IMR-90 (cell line): ENCODE measurements around the gene HSPG2. TPM values are rescaled to one million over a fixed set of nuclear protein-coding genes. Genes with fewer than 3 reads are reported as not detected.

Source experiments
- ATAC-seq: fragments of 200-7000 bp; cut with Tn5 transposase; 2 replicates; pipeline ENCODE4 v1.9.1; 2020; ENCODE audit warnings: low read depth, mild to moderate bottlenecking, moderate library complexity
- BruUV-seq: library from RNA; stranded (reverse); fragments of 400-500 nt; replicated peaks from 2 replicates; lab custom pipeline; 2021; lab: Mats Ljungman, UMichigan
- CTCF ChIA-PET: fragments of 300-600 bp; formaldehyde crosslinking; extraction: SDS; loops from one replicate; lab custom pipeline; 2021; ENCODE audit warnings: antibody characterized with exemption; lab: Yijun Ruan, JAX
- POLR2A ChIA-PET: fragments of 300-600 bp; sonication (Branson Sonifier 250); formaldehyde crosslinking; loops from one replicate; lab custom pipeline; 2022; ENCODE audit warnings: antibody characterized with exemption; ENCODE audit not compliant: unreplicated experiment; lab: Charles Lee
- DNase-seq: peaks from one replicate; pipeline ENCODE4 v3.0.0; 2013
- H2AFZ ChIP-seq: replicated peaks from 2 replicates; pipeline ENCODE3; 2013; ENCODE audit warnings: low read length, mild to moderate bottlenecking; ENCODE audit not compliant: poor library complexity
- H2AK5ac ChIP-seq: 2 replicates; pipeline ENCODE4 v1.6.1; 2013; ENCODE audit warnings: low read depth, low read length, inconsistent platforms
- H2AK9ac ChIP-seq: replicated peaks from 2 replicates; pipeline ENCODE3; 2013; ENCODE audit warnings: mild to moderate bottlenecking, low read depth, low read length, moderate library complexity; ENCODE audit not compliant: poor library complexity
- H2BK120ac ChIP-seq: 2 replicates; pipeline ENCODE4 v1.6.1; 2013; ENCODE audit warnings: low read depth, low read length, inconsistent platforms
- H2BK15ac ChIP-seq: 3 replicates; pipeline ENCODE4 v1.6.1; 2013; ENCODE audit warnings: low read depth, low read length, inconsistent platforms
- H2BK20ac ChIP-seq: 2 replicates; pipeline ENCODE4 v1.6.1; 2013; ENCODE audit warnings: low read depth, mild to moderate bottlenecking, inconsistent platforms, low read length, moderate library complexity
- H2BK5ac ChIP-seq: 2 replicates; pipeline ENCODE4 v1.6.1; 2013; ENCODE audit warnings: mild to moderate bottlenecking, low read depth, low read length, inconsistent platforms; ENCODE audit not compliant: poor library complexity, severe bottlenecking
- H3K14ac ChIP-seq: replicated peaks from 2 replicates; pipeline ENCODE4 v1.6.1; 2013; ENCODE audit warnings: low read depth, low read length, inconsistent platforms
- H3K18ac ChIP-seq: 2 replicates; pipeline ENCODE4 v1.6.1; 2013; ENCODE audit warnings: low read depth, low read length, control low read depth
- H3K23ac ChIP-seq: 2 replicates; pipeline ENCODE4 v1.6.1; 2013; ENCODE audit warnings: low read depth, low read length, inconsistent platforms
- H3K27ac ChIP-seq: 2 replicates; pipeline ENCODE4 v1.5.1; 2013; ENCODE audit warnings: mild to moderate bottlenecking, control low read depth, low read length; ENCODE audit not compliant: insufficient read depth
- H3K27me3 ChIP-seq: 2 replicates; pipeline ENCODE4 v1.6.1; 2013; ENCODE audit warnings: low read length; ENCODE audit not compliant: control insufficient read depth, insufficient read depth
- H3K36me3 ChIP-seq: 2 replicates; pipeline ENCODE4 v1.6.1; 2013; ENCODE audit warnings: low read length, mixed read lengths; ENCODE audit not compliant: control insufficient read depth, insufficient read depth
- H3K4ac ChIP-seq: 2 replicates; pipeline ENCODE4 v1.6.1; 2013; ENCODE audit warnings: low read depth, low read length, inconsistent platforms
- H3K4me1 ChIP-seq: 2 replicates; pipeline ENCODE4 v1.6.1; 2013; ENCODE audit warnings: low read length, mixed read lengths; ENCODE audit not compliant: control insufficient read depth, insufficient read depth
- H3K4me2 ChIP-seq: 2 replicates; pipeline ENCODE4 v1.6.1; 2013; ENCODE audit warnings: low read depth, mild to moderate bottlenecking, control low read depth, low read length, moderate library complexity
- H3K4me3 ChIP-seq: 2 replicates; pipeline ENCODE4 v1.5.1; 2013; ENCODE audit warnings: low read depth, mild to moderate bottlenecking, control low read depth, low read length, moderate library complexity; ENCODE audit not compliant: insufficient read depth
- H3K56ac ChIP-seq: 2 replicates; pipeline ENCODE4 v1.6.1; 2013; ENCODE audit warnings: low read length, inconsistent platforms; ENCODE audit not compliant: insufficient read depth; ENCODE audit errors: extremely low read depth
- H3K79me1 ChIP-seq, 2 experiments: 2 replicates each; pipeline ENCODE4 v1.6.1; 2013; ENCODE audit warnings: low read length in 2 of 2, inconsistent platforms in 1 of 2, low read depth in 1 of 2
- H3K9ac ChIP-seq: 2 replicates; pipeline ENCODE4 v1.6.1; 2013; ENCODE audit warnings: low read depth, low read length, control low read depth
- H3K9me1 ChIP-seq: 2 replicates; pipeline ENCODE4 v1.6.1; 2013; ENCODE audit warnings: low read length, inconsistent platforms; ENCODE audit not compliant: insufficient read depth
- H3K9me3 ChIP-seq: 2 replicates; pipeline ENCODE4 v1.6.1; 2013; ENCODE audit warnings: low read length; ENCODE audit not compliant: control insufficient read depth, insufficient read depth
- H4K20me1 ChIP-seq: 2 replicates; pipeline ENCODE4 v1.6.1; 2013; ENCODE audit warnings: low read length, inconsistent platforms; ENCODE audit not compliant: insufficient read depth
- H4K5ac ChIP-seq: 2 replicates; pipeline ENCODE4 v1.6.1; 2013; ENCODE audit warnings: mild to moderate bottlenecking, low read depth, low read length, control low read depth
- H4K8ac ChIP-seq, 2 experiments: 2 replicates each; pipeline ENCODE4 v1.6.1; 2013; ENCODE audit warnings: low read depth in 2 of 2, low read length in 2 of 2, control low read depth in 1 of 2, inconsistent platforms in 1 of 2
- H4K91ac ChIP-seq: 2 replicates; pipeline ENCODE4 v1.6.1; 2013; ENCODE audit warnings: low read depth, low read length, inconsistent platforms; ENCODE audit not compliant: insufficient read depth
- BHLHE40 ChIP-seq: fragments of 150-350 bp; IDR thresholded peaks from 2 replicates; pipeline ENCODE4 v1.6.1; 2016; ENCODE audit warnings: mild to moderate bottlenecking, low read depth, low read length
- CEBPB ChIP-seq: IDR thresholded peaks from 2 replicates; pipeline ENCODE4 v1.6.1; 2012; ENCODE audit warnings: low read depth, low read length, improper control_type of control experiment
- CHD1 ChIP-seq: IDR thresholded peaks from 2 replicates; pipeline ENCODE4 v1.6.1; 2012; ENCODE audit warnings: low read depth, low read length, improper control_type of control experiment
- FOS ChIP-seq: fragments of 150-350 bp; IDR thresholded peaks from 2 replicates; pipeline ENCODE4 v1.6.1; 2016; ENCODE audit warnings: low read depth, low read length
- MAFK ChIP-seq: IDR thresholded peaks from 2 replicates; pipeline ENCODE4 v1.6.1; 2012; ENCODE audit warnings: low read depth, low read length, improper control_type of control experiment
- MAZ ChIP-seq: IDR thresholded peaks from 2 replicates; pipeline ENCODE4 v1.6.1; 2012; ENCODE audit warnings: low read depth, mild to moderate bottlenecking, low read length, improper control_type of control experiment, moderate library complexity, borderline replicate concordance
- MXI1 ChIP-seq: IDR thresholded peaks from 2 replicates; pipeline ENCODE4 v1.6.1; 2012; ENCODE audit warnings: low read depth, mild to moderate bottlenecking, low read length, moderate library complexity, borderline replicate concordance
- NFE2L2 ChIP-seq: fragments of 150-350 bp; IDR thresholded peaks from 2 replicates; pipeline ENCODE4 v1.6.1; 2016; ENCODE audit warnings: low read depth, mild to moderate bottlenecking, low read length
- POLR2A ChIP-seq: IDR thresholded peaks from 2 replicates; pipeline ENCODE4 v1.6.1; 2012; ENCODE audit warnings: mild to moderate bottlenecking, low read depth, low read length
- RAD21 ChIP-seq: IDR thresholded peaks from 2 replicates; pipeline ENCODE4 v1.6.1; 2012; ENCODE audit warnings: low read length, improper control_type of control experiment
- RCOR1 ChIP-seq: IDR thresholded peaks from 2 replicates; pipeline ENCODE4 v1.6.1; 2012; ENCODE audit warnings: mild to moderate bottlenecking, low read length, improper control_type of control experiment; ENCODE audit not compliant: insufficient replicate concordance
- RFX5 ChIP-seq: IDR thresholded peaks from 2 replicates; pipeline ENCODE4 v1.8.0; 2012; ENCODE audit warnings: low read depth, mild to moderate bottlenecking, low read length, moderate library complexity
- SMC3 ChIP-seq: fragments of 150-350 bp; IDR thresholded peaks from 2 replicates; pipeline ENCODE4 v1.6.1; 2016; ENCODE audit warnings: low read depth, mild to moderate bottlenecking, antibody characterized with exemption, low read length, moderate library complexity
- WGBS, 2 experiments: methylation state at CpG; one replicate each; pipeline versions ENCODE4 v1.1.5 to v1.1.7; 2013; ENCODE audit warnings: missing lambda C conversion rate in 2 of 2; ENCODE audit not compliant: insufficient read length in 1 of 2; ENCODE audit errors: extremely low coverage in 2 of 2; 5-methylcytosine and 5-hydroxymethylcytosine counted together
- dilution Hi-C: fragments of 300-500 bp; cut with HindIII; formaldehyde crosslinking; loops from one replicate; pipeline ENCODE4 v1.14.3; 2018; ENCODE audit warnings: low sequenced_read_pairs; ENCODE audit not compliant: unreplicated experiment
- in situ Hi-C: fragments of 300-500 bp; cut with MboI; formaldehyde crosslinking; loops from 3 replicates; pipeline ENCODE4 v1.14.3; 2019; ENCODE audit warnings: low sequenced_read_pairs, inconsistent platforms, mixed read lengths
- intact Hi-C: fragments of 100-400 bp; cut with micrococcal nuclease; formaldehyde crosslinking; loops from 2 replicates; pipeline ENCODE4 v1.10.0; 2022
- polyA plus RNA-seq, 3 experiments: library from polyadenylated mRNA; depleted of rRNA; stranded (reverse); fragments of >200 nt; gene quantifications; 2 replicates each; pipeline ENCODE4 v1.2.3, GENCODE V29; 2012; ENCODE audit warnings: low replicate concordance in 1 of 3
- total RNA-seq: library from RNA; depleted of rRNA; stranded (reverse); fragments of >200 nt; gene quantifications from 2 replicates; pipeline ENCODE4 v1.2.3, GENCODE V29; 2012
- TF ChIP-seq, protein P1 (sequence below): conservative IDR thresholded peaks from 2 replicates; pipeline ENCODE4 v1.5.1; 2012; ENCODE audit warnings: mild to moderate bottlenecking, low read depth, low read length, improper control_type of control experiment
- TF ChIP-seq, protein P2 (sequence below): fragments of 150-350 bp; IDR thresholded peaks from 2 replicates; pipeline ENCODE4 v1.6.1; 2016; ENCODE audit warnings: low read depth, mild to moderate bottlenecking, low read length, moderate library complexity, borderline replicate concordance

The HSPG2 gene
- total and polyA plus RNA-seq, 2 of the 4 experiments (the other 2 are of a cell fraction) = 15.8 to 94.0 TPM

DNA sequence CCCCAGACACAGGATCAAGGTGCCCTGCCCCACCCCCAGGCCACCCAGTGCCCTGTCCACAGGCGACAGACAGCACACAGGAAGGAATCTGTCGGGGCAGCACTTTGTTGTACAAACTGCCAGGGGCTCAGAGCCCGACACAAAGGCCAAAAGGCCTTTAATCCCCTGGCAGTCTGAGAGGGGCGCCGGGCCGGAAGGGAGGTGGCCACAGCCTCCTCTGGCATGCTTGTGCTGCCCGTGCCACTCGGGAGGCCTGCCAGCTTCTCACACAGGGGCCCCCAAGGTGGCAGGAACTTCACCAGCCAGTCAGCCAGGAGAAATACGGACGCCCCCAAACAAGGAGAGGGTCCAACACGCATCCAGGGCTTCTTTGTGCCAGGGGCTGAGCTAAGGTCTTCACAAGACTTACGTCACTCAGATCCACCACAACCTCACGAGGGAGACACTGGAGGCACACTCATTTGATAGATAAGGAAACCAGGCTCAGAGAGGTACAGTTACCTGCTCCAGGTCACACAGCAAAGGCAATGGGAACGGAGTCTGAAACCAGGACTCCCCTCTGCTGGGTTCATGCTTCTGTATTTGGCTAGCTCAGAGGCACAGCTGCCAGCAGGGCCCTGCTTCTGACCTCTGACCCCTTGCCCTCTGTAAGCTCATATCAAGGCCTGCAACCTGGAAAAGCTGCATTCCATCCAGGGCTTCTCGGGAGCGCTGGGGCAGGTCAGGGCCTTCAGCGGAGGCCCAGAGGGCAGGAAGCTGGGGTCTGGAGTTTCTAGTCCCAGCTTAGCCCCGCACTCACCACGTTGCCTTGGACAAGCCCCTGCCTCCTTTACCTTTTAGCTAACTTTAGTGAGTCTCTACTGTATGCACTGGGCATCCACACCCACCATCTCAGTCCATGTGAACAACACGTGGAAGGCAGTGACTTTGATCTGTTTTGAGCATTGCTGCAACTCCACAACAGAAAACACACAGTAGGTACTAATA is 34.8 kb downstream of the HSPG2 start:
- H2BK120ac ChIP-seq = no peak overlapping the region
- H3K4me3 ChIP-seq = no peak overlapping the region
- dilution Hi-C loops = no loop called here
- H3K9me1 ChIP-seq = peaks cover 27% of the 10 kb centered on the region
- ChIA-PET CTCF (no interaction called here), POLR2A (no interaction called here)
- peaks cover 83% of the 10 kb centered on the region for H4K20me1 ChIP-seq
- no peak overlapping the region for H3K9ac ChIP-seq
- peaks cover 18% of the 10 kb centered on the region; the same call in 1 of the 2 replicates for H3K36me3 ChIP-seq
- H2BK20ac ChIP-seq = no peak overlapping the region
- H3K79me1 ChIP-seq = peaks cover 24 to 94% of the 10 kb centered on the region in 2 experiments
- no peak overlapping the region for H3K18ac ChIP-seq
- no peak overlapping the region for H3K56ac ChIP-seq
- no peak overlapping the region for H4K8ac ChIP-seq
- no peak for ATAC-seq
- WGBS, 2 experiments = 75% methylated on average over 8 of the region's 20 CpGs; no CpG with 5 or more reads in 1 of the 2 experiments
- no peaks in the 10 kb centered on the region for H3K9me3 ChIP-seq
- no peak overlapping the region for H2AK5ac ChIP-seq
- intact Hi-C loops = no loop called here
- no peak overlapping the region for H3K4ac ChIP-seq
- no peak overlapping the region for H2BK5ac ChIP-seq
- no peaks in the 10 kb centered on the region for H3K27me3 ChIP-seq
- no peak overlapping the region for H4K91ac ChIP-seq
- no peak overlapping the region for H2AFZ ChIP-seq
- no peak overlapping the region for H3K23ac ChIP-seq
- H3K4me2 ChIP-seq = no peak overlapping the region
- H4K5ac ChIP-seq = no peak overlapping the region
- H2BK15ac ChIP-seq = no peak overlapping the region
- DNase-seq = no peak
- no peak overlapping the region for H3K27ac ChIP-seq
- in situ Hi-C loops = no loop called here
- peaks cover 11% of the 10 kb centered on the region for H3K4me1 ChIP-seq
- BruUV-seq = no TSS peak
- H3K14ac ChIP-seq = no peak overlapping the region
- H2AK9ac ChIP-seq = no peak overlapping the region
- TF ChIP-seq CHD1 = no peak
- no peak for TF ChIP-seq RCOR1
- no peak for TF ChIP-seq POLR2A
- TF ChIP-seq, protein P1, sequence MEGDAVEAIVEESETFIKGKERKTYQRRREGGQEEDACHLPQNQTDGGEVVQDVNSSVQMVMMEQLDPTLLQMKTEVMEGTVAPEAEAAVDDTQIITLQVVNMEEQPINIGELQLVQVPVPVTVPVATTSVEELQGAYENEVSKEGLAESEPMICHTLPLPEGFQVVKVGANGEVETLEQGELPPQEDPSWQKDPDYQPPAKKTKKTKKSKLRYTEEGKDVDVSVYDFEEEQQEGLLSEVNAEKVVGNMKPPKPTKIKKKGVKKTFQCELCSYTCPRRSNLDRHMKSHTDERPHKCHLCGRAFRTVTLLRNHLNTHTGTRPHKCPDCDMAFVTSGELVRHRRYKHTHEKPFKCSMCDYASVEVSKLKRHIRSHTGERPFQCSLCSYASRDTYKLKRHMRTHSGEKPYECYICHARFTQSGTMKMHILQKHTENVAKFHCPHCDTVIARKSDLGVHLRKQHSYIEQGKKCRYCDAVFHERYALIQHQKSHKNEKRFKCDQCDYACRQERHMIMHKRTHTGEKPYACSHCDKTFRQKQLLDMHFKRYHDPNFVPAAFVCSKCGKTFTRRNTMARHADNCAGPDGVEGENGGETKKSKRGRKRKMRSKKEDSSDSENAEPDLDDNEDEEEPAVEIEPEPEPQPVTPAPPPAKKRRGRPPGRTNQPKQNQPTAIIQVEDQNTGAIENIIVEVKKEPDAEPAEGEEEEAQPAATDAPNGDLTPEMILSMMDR = no peak
- no peak for TF ChIP-seq FOS
- no peak for TF ChIP-seq MAFK
- TF ChIP-seq RAD21 = no peak
- no peak for TF ChIP-seq BHLHE40
- no peak for TF ChIP-seq NFE2L2
- TF ChIP-seq MXI1 = no peak
- no peak for TF ChIP-seq SMC3
- TF ChIP-seq MAZ = no peak
- TF ChIP-seq, protein P2, sequence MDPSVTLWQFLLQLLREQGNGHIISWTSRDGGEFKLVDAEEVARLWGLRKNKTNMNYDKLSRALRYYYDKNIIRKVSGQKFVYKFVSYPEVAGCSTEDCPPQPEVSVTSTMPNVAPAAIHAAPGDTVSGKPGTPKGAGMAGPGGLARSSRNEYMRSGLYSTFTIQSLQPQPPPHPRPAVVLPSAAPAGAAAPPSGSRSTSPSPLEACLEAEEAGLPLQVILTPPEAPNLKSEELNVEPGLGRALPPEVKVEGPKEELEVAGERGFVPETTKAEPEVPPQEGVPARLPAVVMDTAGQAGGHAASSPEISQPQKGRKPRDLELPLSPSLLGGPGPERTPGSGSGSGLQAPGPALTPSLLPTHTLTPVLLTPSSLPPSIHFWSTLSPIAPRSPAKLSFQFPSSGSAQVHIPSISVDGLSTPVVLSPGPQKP = no peak
- TF ChIP-seq RFX5 = no peak
- TF ChIP-seq CEBPB = no peak
